GM12878 (cell line): ENCODE measurements around the gene LIMS3. TPM values are rescaled to one million over a fixed set of nuclear protein-coding genes. Genes with fewer than 3 reads are reported as not detected.
"Not testable (repeated sequence)": the region's sequence is repeated elsewhere in the genome, so short reads cannot be mapped to it uniquely, and the experiment has no call there.

Source experiments
- ATAC-seq: fragments of 200-7000 bp; cut with Tn5 transposase; 3 replicates; pipeline ENCODE4 v1.9.1; 2020; ENCODE audit warnings: mild to moderate bottlenecking, moderate library complexity
- BruUV-seq: library from RNA; stranded (reverse); fragments of 400-500 nt; replicated peaks from 2 replicates; lab custom pipeline; 2021; lab: Mats Ljungman, UMichigan
- CTCF ChIA-PET: fragments of 300-600 bp; sonication (Branson Sonifier 250); formaldehyde crosslinking; extraction: SDS; loops from one replicate; lab custom pipeline; 2021; ENCODE audit warnings: inconsistent platforms; lab: Yijun Ruan, JAX
- POLR2A ChIA-PET: fragments of 350-600 bp; formaldehyde crosslinking; extraction: SDS; loops from one replicate; lab custom pipeline; 2021; ENCODE audit warnings: inconsistent platforms; lab: Charles Lee
- RAD21 ChIA-PET: fragments of 300-600 bp; sonication (Branson Sonifier 250); formaldehyde crosslinking; loops from one replicate; lab custom pipeline; 2023; ENCODE audit warnings: antibody characterized with exemption; ENCODE audit not compliant: unreplicated experiment; lab: Charles Lee
- SMC1A ChIA-PET: fragments of 300-600 bp; sonication (Branson Sonifier 250); formaldehyde crosslinking; loops from one replicate; lab custom pipeline; 2023; ENCODE audit not compliant: unreplicated experiment, uncharacterized antibody; lab: Charles Lee
- DNase-seq: peaks from one replicate; pipeline ENCODE4 v3.0.0-alpha.2; 2011; ENCODE audit warnings: low read depth, low spot score
- FAIRE-seq: peaks from 3 replicates; lab custom pipeline; 2011; peaks lifted over from hg19 to GRCh38; lab: Jason Lieb, UNC
- H2AFZ ChIP-seq: 2 replicates; pipeline ENCODE4 v1.6.0; 2011; ENCODE audit warnings: low read depth, low read length, control low read depth; ENCODE audit not compliant: control insufficient read depth
- H3K27ac ChIP-seq: 2 replicates; pipeline ENCODE4 v1.5.1; 2011; ENCODE audit warnings: control low read depth; ENCODE audit not compliant: control insufficient read depth, insufficient read depth
- H3K27me3 ChIP-seq, 2 experiments: replicated peaks in 1 of 2; 2 replicates each; pipeline versions ENCODE4 v1.6.0 to v1.6.1; 2011; ENCODE audit warnings: low read length in 1 of 2; ENCODE audit not compliant: control insufficient read depth in 2 of 2, insufficient read depth in 2 of 2
- H3K36me3 ChIP-seq, 2 experiments: 2 replicates each; pipeline ENCODE4 v1.5.1; 2011; ENCODE audit warnings: low read length in 1 of 2; ENCODE audit not compliant: control insufficient read depth in 2 of 2, insufficient read depth in 2 of 2
- H3K4me1 ChIP-seq: 2 replicates; pipeline ENCODE4 v1.6.1; 2011; ENCODE audit warnings: mild to moderate bottlenecking, low read length, moderate library complexity, mixed read lengths; ENCODE audit not compliant: control insufficient read depth, insufficient read depth
- H3K4me2 ChIP-seq: 2 replicates; pipeline ENCODE4 v1.6.0; 2011; ENCODE audit warnings: control low read depth; ENCODE audit not compliant: control insufficient read depth, insufficient read depth
- H3K4me3 ChIP-seq: fragments of 200-600 bp; sonication (generic); 2 replicates; pipeline ENCODE4 v1.5.1; 2016
- H3K79me2 ChIP-seq: 2 replicates; pipeline ENCODE4 v1.6.0; 2011; ENCODE audit warnings: low read length; ENCODE audit not compliant: control insufficient read depth, insufficient read depth
- H3K9ac ChIP-seq: 2 replicates; pipeline ENCODE4 v1.8.0; 2011; ENCODE audit warnings: low read length, control low read depth, mixed read lengths; ENCODE audit not compliant: control insufficient read depth, insufficient read depth
- H3K9me3 ChIP-seq: replicated peaks from 3 replicates; pipeline ENCODE4 v1.5.1; 2011; ENCODE audit warnings: mild to moderate bottlenecking, low read length; ENCODE audit not compliant: control insufficient read depth, insufficient read depth
- H4K20me1 ChIP-seq: 2 replicates; pipeline ENCODE4 v1.6.0; 2011; ENCODE audit not compliant: control insufficient read depth, insufficient read depth
- WGBS: methylation state at CpG from one replicate; pipeline ENCODE4 v1.1.6; 2016; ENCODE audit warnings: low lambda C conversion rate; ENCODE audit not compliant: insufficient replicate concordance, insufficient coverage; ENCODE audit errors: missing lambda C conversion rate; 5-methylcytosine and 5-hydroxymethylcytosine counted together
- in situ Hi-C: fragments of 300-500 bp; cut with MboI; formaldehyde crosslinking; loops from 9 replicates; pipeline ENCODE4 v1.14.3; 2018; ENCODE audit warnings: mixed read lengths
- intact Hi-C: fragments of 100-400 bp; cut with micrococcal nuclease; formaldehyde crosslinking; loops from one replicate; pipeline ENCODE4 v1.14.2; 2022; ENCODE audit not compliant: unreplicated experiment
- polyA plus RNA-seq, 11 experiments: library from polyadenylated mRNA; depleted of rRNA in 4 of 11; unstranded in 6 of 11; stranded (reverse) in 5 of 11; fragments of >200 nt; fragmentation: Nextera tagmentation in 4 of 11; fragmentation: Illumina TruSeq in 1 of 11; extraction: Ambion mirVana in 4 of 11; extraction: Trizol in 1 of 11; gene quantifications; 1 replicate in 1 of 11; 2 replicates in 10 of 11; pipeline versions ENCODE4 v1.2.1 to v1.2.3, GENCODE V29; 2011 to 2016; ENCODE audit warnings: inconsistent platforms in 2 of 11, missing spikeins in 2 of 11, low read depth in 1 of 11
- total RNA-seq, 4 experiments: library from RNA; depleted of rRNA in 3 of 4; stranded (reverse); fragments of >200 nt in 3 of 4; fragmentation: Illumina TruSeq in 1 of 4; extraction: Trizol in 1 of 4; gene quantifications; 2 replicates each; pipeline versions ENCODE4 v1.2.1 to v1.2.3, GENCODE V29; 2013 to 2021

Gene LIMS3
- total and polyA plus RNA-seq, 10 of the 15 experiments (the other 5 are each of a cell fraction or from before 2014, with no cell fraction given) = 0.11 to 1.9 (median 0.55) TPM

GRCh38 chr2:109950146-109950843, 51.8 kb downstream of the LIMS3 start:
- FAIRE-seq, SMC1A ChIA-PET, H2AFZ ChIP-seq, RAD21 ChIA-PET, H3K4me2 ChIP-seq, CTCF ChIA-PET, BruUV-seq, H3K9ac ChIP-seq, H3K27ac ChIP-seq, H4K20me1 ChIP-seq, H3K27me3 ChIP-seq, H3K36me3 ChIP-seq, POLR2A ChIA-PET, intact Hi-C loops, H3K9me3 ChIP-seq, H3K4me1 ChIP-seq, H3K79me2 ChIP-seq, DNase-seq, H3K4me3 ChIP-seq, ATAC-seq, in situ Hi-C loops: not testable (repeated sequence)
- no CpG with 5 or more reads among the region's 9 CpGs for whole genome bisulfite sequencing

DNA sequence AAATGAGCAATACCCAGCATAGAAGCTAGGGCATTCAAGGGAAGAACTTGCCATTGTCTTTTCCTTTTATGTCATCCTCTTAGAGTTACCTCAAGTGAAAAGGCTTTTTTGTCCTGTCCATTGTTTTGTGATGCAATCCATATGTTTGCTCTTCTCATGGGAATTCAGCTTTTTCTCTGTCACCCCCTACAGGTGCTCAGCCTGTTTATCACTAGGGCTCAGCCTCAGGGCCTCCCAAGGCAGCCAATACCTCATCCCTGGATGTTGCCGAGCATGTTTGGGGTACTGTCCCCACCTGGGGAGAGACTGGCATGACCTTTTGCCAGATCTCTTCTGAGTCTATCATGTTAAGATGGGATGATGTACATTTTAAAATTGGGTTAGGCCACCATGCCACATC, 65.5 kb downstream of the LIMS3 start:
- CTCF ChIA-PET, H3K36me3 ChIP-seq, DNase-seq, H3K79me2 ChIP-seq, BruUV-seq, SMC1A ChIA-PET, intact Hi-C loops, H3K27ac ChIP-seq, H3K4me3 ChIP-seq, RAD21 ChIA-PET, H2AFZ ChIP-seq, H3K9me3 ChIP-seq, H3K4me2 ChIP-seq, H4K20me1 ChIP-seq, H3K4me1 ChIP-seq, in situ Hi-C loops, POLR2A ChIA-PET, H3K27me3 ChIP-seq, H3K9ac ChIP-seq, FAIRE-seq, ATAC-seq: not testable (repeated sequence)
- WGBS = no CpG with 5 or more reads among the region's 1 CpG

- H4K20me1 ChIP-seq, H3K4me2 ChIP-seq, CTCF ChIA-PET, BruUV-seq, ATAC-seq, H3K27me3 ChIP-seq, H3K9ac ChIP-seq, in situ Hi-C loops, H3K4me3 ChIP-seq, H3K36me3 ChIP-seq, FAIRE-seq, DNase-seq, H3K79me2 ChIP-seq, POLR2A ChIA-PET, H3K9me3 ChIP-seq, intact Hi-C loops, RAD21 ChIA-PET, H3K27ac ChIP-seq, H3K4me1 ChIP-seq, H2AFZ ChIP-seq, SMC1A ChIA-PET: not testable (repeated sequence)
- WGBS = no CpG with 5 or more reads among the region's 1 CpG
Observed at GRCh38 chr2:109965482-109965881, 67.0 kb downstream of the LIMS3 start.

GRCh38 chr2:109966107-109966736, 67.7 kb downstream of the LIMS3 start:
- CTCF ChIA-PET, BruUV-seq: not testable (repeated sequence)

More at GRCh38 chr2:109966107-109966736, 67.7 kb downstream of the LIMS3 start:
- H3K27me3 ChIP-seq, RAD21 ChIA-PET, ATAC-seq, H3K4me2 ChIP-seq, intact Hi-C loops, H3K4me1 ChIP-seq, in situ Hi-C loops, SMC1A ChIA-PET, POLR2A ChIA-PET, H2AFZ ChIP-seq, H3K9me3 ChIP-seq, DNase-seq, H3K4me3 ChIP-seq, H3K79me2 ChIP-seq, H3K27ac ChIP-seq, FAIRE-seq, H3K36me3 ChIP-seq, H3K9ac ChIP-seq, H4K20me1 ChIP-seq: not testable (repeated sequence)
- WGBS = no CpG with 5 or more reads among the region's 3 CpGs
